ENCODE results near the gene BSCL2. TPM values are rescaled to one million over a fixed set of nuclear protein-coding genes. Genes with fewer than 3 reads are reported as not detected.
A peak's percentile ranks its signal among the peaks of the same experiment; 100 is the strongest.

The BSCL2 gene
- total and polyA plus RNA-seq, 2 of the 13 experiments (the other 11 are each of a cell fraction or from before 2014, with no cell fraction given) = 19.5 to 21.1 TPM

DNA sequence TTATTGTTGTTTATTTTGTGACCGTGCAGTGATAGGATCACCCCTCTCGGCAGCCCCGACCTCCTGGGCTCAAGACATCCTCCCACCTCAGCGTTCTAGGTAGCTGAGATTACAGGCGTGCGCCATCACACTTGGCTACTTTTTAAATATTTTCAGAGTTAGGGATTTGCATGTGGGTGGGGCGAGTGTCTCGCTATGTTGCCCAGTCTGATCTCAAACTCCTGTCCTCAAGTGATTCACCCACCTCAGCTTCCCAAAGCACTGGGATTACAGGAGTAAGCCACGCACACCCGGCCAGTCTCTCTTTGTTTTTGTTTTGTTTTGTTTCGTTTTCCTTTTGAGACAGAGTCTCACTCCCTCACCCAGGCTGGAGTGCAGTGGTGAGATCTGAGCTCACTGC lies 52.9 kb downstream of the BSCL2 start:
- Histone ChIP-seq H3K79me2 (ENCODE audit: insufficient read depth, low read length) (peaks cover 20% of the 10 kb centered on the region), H2AFZ (ENCODE audit: low read length) (no peak overlapping the region), H3K9ac (ENCODE audit: insufficient read depth, low read depth, low read length) (no peak overlapping the region), H3K4me3 (replicated peaks in 1 of 3; ENCODE audit: insufficient read depth in 1 of 3, low read depth in 2 of 3, low read length in 3 of 3) (peak overlapping the region in 1 of 3 experiments; percentile 15; a peak in 1 of 6 replicates), H3K9me3 (ENCODE audit: low read length) (no peaks in the 10 kb centered on the region), H3K4me2 (ENCODE audit: low read depth, low read length) (peak overlapping the region; percentile 46; the same call in 1 of the 2 replicates), H3K27me3 (ENCODE audit: control insufficient read depth in 1 of 2, insufficient read depth in 2 of 2, low read length in 2 of 2) (no peaks in the 10 kb centered on the region), H3K36me3 (replicated peaks in 1 of 2; ENCODE audit: control insufficient read depth in 1 of 2, insufficient read depth in 2 of 2, low read length in 2 of 2) (peaks cover 2 to 5% of the 10 kb centered on the region in 2 experiments; a peak in 3 of 5 replicates), H3K27ac (ENCODE audit: extremely low read length, insufficient read depth, low read length) (no peak overlapping the region), H4K20me1 (ENCODE audit: insufficient read depth, low read length) (no peaks in the 10 kb centered on the region; the same call in 1 of the 2 replicates), H3K4me1 (ENCODE audit: insufficient read depth, low read length) (peaks cover 34% of the 10 kb centered on the region)
- in situ Hi-C loops (cut with HindIII; ENCODE audit: extremely low pct_ligation_motif_present, low pct_unique_long_range_greater_than_20kb) (no loop called here), intact Hi-C loops (cut with micrococcal nuclease; ENCODE audit: unreplicated experiment) (loop anchor here (5.0 kb wide), 2 partner anchors 42 to 62 kb away; partner anchors contain the start of genes EML3, ROM1 and TUT1)
- no TSS peak for BruUV-seq (replicated peaks)
- DNase-seq (ENCODE audit: low spot score) = no peak
- no peak for FAIRE-seq
- TF ChIP-seq, protein P1, sequence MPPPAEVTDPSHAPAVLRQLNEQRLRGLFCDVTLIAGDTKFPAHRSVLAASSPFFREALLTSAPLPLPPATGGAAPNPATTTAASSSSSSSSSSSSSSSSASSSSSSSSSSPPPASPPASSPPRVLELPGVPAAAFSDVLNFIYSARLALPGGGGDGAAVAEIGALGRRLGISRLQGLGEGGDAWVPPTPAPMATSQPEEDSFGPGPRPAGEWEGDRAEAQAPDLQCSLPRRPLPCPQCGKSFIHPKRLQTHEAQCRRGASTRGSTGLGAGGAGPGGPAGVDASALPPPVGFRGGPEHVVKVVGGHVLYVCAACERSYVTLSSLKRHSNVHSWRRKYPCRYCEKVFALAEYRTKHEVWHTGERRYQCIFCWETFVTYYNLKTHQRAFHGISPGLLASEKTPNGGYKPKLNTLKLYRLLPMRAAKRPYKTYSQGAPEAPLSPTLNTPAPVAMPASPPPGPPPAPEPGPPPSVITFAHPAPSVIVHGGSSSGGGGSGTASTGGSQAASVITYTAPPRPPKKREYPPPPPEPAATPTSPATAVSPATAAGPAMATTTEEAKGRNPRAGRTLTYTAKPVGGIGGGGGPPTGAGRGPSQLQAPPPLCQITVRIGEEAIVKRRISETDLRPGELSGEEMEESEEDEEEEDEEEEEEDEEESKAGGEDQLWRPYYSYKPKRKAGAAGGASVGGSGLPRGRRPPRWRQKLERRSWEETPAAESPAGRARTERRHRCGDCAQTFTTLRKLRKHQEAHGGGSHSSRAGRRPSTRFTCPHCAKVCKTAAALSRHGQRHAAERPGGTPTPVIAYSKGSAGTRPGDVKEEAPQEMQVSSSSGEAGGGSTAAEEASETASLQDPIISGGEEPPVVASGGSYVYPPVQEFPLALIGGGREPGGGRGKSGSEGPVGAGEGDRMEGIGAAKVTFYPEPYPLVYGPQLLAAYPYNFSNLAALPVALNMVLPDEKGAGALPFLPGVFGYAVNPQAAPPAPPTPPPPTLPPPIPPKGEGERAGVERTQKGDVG (CRISPR knock-in tag; IDR thresholded peaks at IDR 0.05; ENCODE audit: borderline replicate concordance) = no peak
- TF ChIP-seq SPEN (CRISPR knock-in tag; IDR thresholded peaks at IDR 0.05; ENCODE audit: low read depth) = 0 out of 2 replicates have a peak, but pooled peaks have one; percentile 20
- TF ChIP-seq ZNF121 (CRISPR knock-in tag; IDR thresholded peaks at IDR 0.05) = peak; percentile 94
- 77% methylated on average over 11 of the region's 11 CpGs for WGBS (ENCODE audit: low lambda C conversion rate)
- ChIA-PET CTCF (ENCODE audit: low intra/inter-chr PET ratio, low total read pairs) (no interaction called here), POLR2A (interaction anchor here (0.6 to 6.3 kb wide), 10 partner anchors 10 to 150 kb away, joined by 3 to 186 read pairs (median 8); partner anchors contain the start of genes B3GAT3, C11orf98, CSKMT and EEF1G)
- ATAC-seq = no peak

Measured in HepG2 (cell line).